IMR-90 (cell line): ENCODE data around the gene TOR1A. TPM values are rescaled to one million over a fixed set of nuclear protein-coding genes. Genes with fewer than 3 reads are reported as not detected.

Source experiments
- ATAC-seq: fragments of 200-7000 bp; cut with Tn5 transposase; 2 replicates; pipeline ENCODE4 v1.9.1; 2020; ENCODE audit warnings: low read depth, mild to moderate bottlenecking, moderate library complexity
- BruUV-seq: library from RNA; stranded (reverse); fragments of 400-500 nt; replicated peaks from 2 replicates; lab custom pipeline; 2021; lab: Mats Ljungman, UMichigan
- CTCF ChIA-PET: fragments of 300-600 bp; formaldehyde crosslinking; extraction: SDS; loops from one replicate; lab custom pipeline; 2021; ENCODE audit warnings: antibody characterized with exemption; lab: Yijun Ruan, JAX
- POLR2A ChIA-PET: fragments of 300-600 bp; sonication (Branson Sonifier 250); formaldehyde crosslinking; loops from one replicate; lab custom pipeline; 2022; ENCODE audit warnings: antibody characterized with exemption; ENCODE audit not compliant: unreplicated experiment; lab: Charles Lee
- DNase-seq: peaks from one replicate; pipeline ENCODE4 v3.0.0; 2013
- H2AFZ ChIP-seq: replicated peaks from 2 replicates; pipeline ENCODE3; 2013; ENCODE audit warnings: low read length, mild to moderate bottlenecking; ENCODE audit not compliant: poor library complexity
- H2AK5ac ChIP-seq: 2 replicates; pipeline ENCODE4 v1.6.1; 2013; ENCODE audit warnings: low read depth, low read length, inconsistent platforms
- H2AK9ac ChIP-seq: replicated peaks from 2 replicates; pipeline ENCODE3; 2013; ENCODE audit warnings: mild to moderate bottlenecking, low read depth, low read length, moderate library complexity; ENCODE audit not compliant: poor library complexity
- H2BK120ac ChIP-seq: 2 replicates; pipeline ENCODE4 v1.6.1; 2013; ENCODE audit warnings: low read depth, low read length, inconsistent platforms
- H2BK15ac ChIP-seq: 3 replicates; pipeline ENCODE4 v1.6.1; 2013; ENCODE audit warnings: low read depth, low read length, inconsistent platforms
- H2BK20ac ChIP-seq: 2 replicates; pipeline ENCODE4 v1.6.1; 2013; ENCODE audit warnings: low read depth, mild to moderate bottlenecking, inconsistent platforms, low read length, moderate library complexity
- H2BK5ac ChIP-seq: 2 replicates; pipeline ENCODE4 v1.6.1; 2013; ENCODE audit warnings: mild to moderate bottlenecking, low read depth, low read length, inconsistent platforms; ENCODE audit not compliant: poor library complexity, severe bottlenecking
- H3K14ac ChIP-seq: replicated peaks from 2 replicates; pipeline ENCODE4 v1.6.1; 2013; ENCODE audit warnings: low read depth, low read length, inconsistent platforms
- H3K18ac ChIP-seq: 2 replicates; pipeline ENCODE4 v1.6.1; 2013; ENCODE audit warnings: low read depth, low read length, control low read depth
- H3K23ac ChIP-seq: 2 replicates; pipeline ENCODE4 v1.6.1; 2013; ENCODE audit warnings: low read depth, low read length, inconsistent platforms
- H3K27ac ChIP-seq: 2 replicates; pipeline ENCODE4 v1.5.1; 2013; ENCODE audit warnings: mild to moderate bottlenecking, control low read depth, low read length; ENCODE audit not compliant: insufficient read depth
- H3K27me3 ChIP-seq: 2 replicates; pipeline ENCODE4 v1.6.1; 2013; ENCODE audit warnings: low read length; ENCODE audit not compliant: control insufficient read depth, insufficient read depth
- H3K36me3 ChIP-seq: 2 replicates; pipeline ENCODE4 v1.6.1; 2013; ENCODE audit warnings: low read length, mixed read lengths; ENCODE audit not compliant: control insufficient read depth, insufficient read depth
- H3K4ac ChIP-seq: 2 replicates; pipeline ENCODE4 v1.6.1; 2013; ENCODE audit warnings: low read depth, low read length, inconsistent platforms
- H3K4me1 ChIP-seq: 2 replicates; pipeline ENCODE4 v1.6.1; 2013; ENCODE audit warnings: low read length, mixed read lengths; ENCODE audit not compliant: control insufficient read depth, insufficient read depth
- H3K4me2 ChIP-seq: 2 replicates; pipeline ENCODE4 v1.6.1; 2013; ENCODE audit warnings: low read depth, mild to moderate bottlenecking, control low read depth, low read length, moderate library complexity
- H3K4me3 ChIP-seq: 2 replicates; pipeline ENCODE4 v1.5.1; 2013; ENCODE audit warnings: low read depth, mild to moderate bottlenecking, control low read depth, low read length, moderate library complexity; ENCODE audit not compliant: insufficient read depth
- H3K56ac ChIP-seq: 2 replicates; pipeline ENCODE4 v1.6.1; 2013; ENCODE audit warnings: low read length, inconsistent platforms; ENCODE audit not compliant: insufficient read depth; ENCODE audit errors: extremely low read depth
- H3K79me1 ChIP-seq, 2 experiments: 2 replicates each; pipeline ENCODE4 v1.6.1; 2013; ENCODE audit warnings: low read length in 2 of 2, inconsistent platforms in 1 of 2, low read depth in 1 of 2
- H3K9ac ChIP-seq: 2 replicates; pipeline ENCODE4 v1.6.1; 2013; ENCODE audit warnings: low read depth, low read length, control low read depth
- H3K9me1 ChIP-seq: 2 replicates; pipeline ENCODE4 v1.6.1; 2013; ENCODE audit warnings: low read length, inconsistent platforms; ENCODE audit not compliant: insufficient read depth
- H3K9me3 ChIP-seq: 2 replicates; pipeline ENCODE4 v1.6.1; 2013; ENCODE audit warnings: low read length; ENCODE audit not compliant: control insufficient read depth, insufficient read depth
- H4K20me1 ChIP-seq: 2 replicates; pipeline ENCODE4 v1.6.1; 2013; ENCODE audit warnings: low read length, inconsistent platforms; ENCODE audit not compliant: insufficient read depth
- H4K5ac ChIP-seq: 2 replicates; pipeline ENCODE4 v1.6.1; 2013; ENCODE audit warnings: mild to moderate bottlenecking, low read depth, low read length, control low read depth
- H4K8ac ChIP-seq, 2 experiments: 2 replicates each; pipeline ENCODE4 v1.6.1; 2013; ENCODE audit warnings: low read depth in 2 of 2, low read length in 2 of 2, control low read depth in 1 of 2, inconsistent platforms in 1 of 2
- H4K91ac ChIP-seq: 2 replicates; pipeline ENCODE4 v1.6.1; 2013; ENCODE audit warnings: low read depth, low read length, inconsistent platforms; ENCODE audit not compliant: insufficient read depth
- BHLHE40 ChIP-seq: fragments of 150-350 bp; IDR thresholded peaks from 2 replicates; pipeline ENCODE4 v1.6.1; 2016; ENCODE audit warnings: mild to moderate bottlenecking, low read depth, low read length
- CHD1 ChIP-seq: IDR thresholded peaks from 2 replicates; pipeline ENCODE4 v1.6.1; 2012; ENCODE audit warnings: low read depth, low read length, improper control_type of control experiment
- FOS ChIP-seq: fragments of 150-350 bp; IDR thresholded peaks from 2 replicates; pipeline ENCODE4 v1.6.1; 2016; ENCODE audit warnings: low read depth, low read length
- MAZ ChIP-seq: IDR thresholded peaks from 2 replicates; pipeline ENCODE4 v1.6.1; 2012; ENCODE audit warnings: low read depth, mild to moderate bottlenecking, low read length, improper control_type of control experiment, moderate library complexity, borderline replicate concordance
- NFE2L2 ChIP-seq: fragments of 150-350 bp; IDR thresholded peaks from 2 replicates; pipeline ENCODE4 v1.6.1; 2016; ENCODE audit warnings: low read depth, mild to moderate bottlenecking, low read length
- POLR2A ChIP-seq: IDR thresholded peaks from 2 replicates; pipeline ENCODE4 v1.6.1; 2012; ENCODE audit warnings: mild to moderate bottlenecking, low read depth, low read length
- RCOR1 ChIP-seq: IDR thresholded peaks from 2 replicates; pipeline ENCODE4 v1.6.1; 2012; ENCODE audit warnings: mild to moderate bottlenecking, low read length, improper control_type of control experiment; ENCODE audit not compliant: insufficient replicate concordance
- RFX5 ChIP-seq: IDR thresholded peaks from 2 replicates; pipeline ENCODE4 v1.8.0; 2012; ENCODE audit warnings: low read depth, mild to moderate bottlenecking, low read length, moderate library complexity
- WGBS, 2 experiments: methylation state at CpG; one replicate each; pipeline versions ENCODE4 v1.1.5 to v1.1.7; 2013; ENCODE audit warnings: missing lambda C conversion rate in 2 of 2; ENCODE audit not compliant: insufficient read length in 1 of 2; ENCODE audit errors: extremely low coverage in 2 of 2; 5-methylcytosine and 5-hydroxymethylcytosine counted together
- dilution Hi-C: fragments of 300-500 bp; cut with HindIII; formaldehyde crosslinking; loops from one replicate; pipeline ENCODE4 v1.14.3; 2018; ENCODE audit warnings: low sequenced_read_pairs; ENCODE audit not compliant: unreplicated experiment
- in situ Hi-C: fragments of 300-500 bp; cut with MboI; formaldehyde crosslinking; loops from 3 replicates; pipeline ENCODE4 v1.14.3; 2019; ENCODE audit warnings: low sequenced_read_pairs, inconsistent platforms, mixed read lengths
- intact Hi-C: fragments of 100-400 bp; cut with micrococcal nuclease; formaldehyde crosslinking; loops from 2 replicates; pipeline ENCODE4 v1.10.0; 2022
- polyA plus RNA-seq, 3 experiments: library from polyadenylated mRNA; depleted of rRNA; stranded (reverse); fragments of >200 nt; gene quantifications; 2 replicates each; pipeline ENCODE4 v1.2.3, GENCODE V29; 2012; ENCODE audit warnings: low replicate concordance in 1 of 3
- total RNA-seq: library from RNA; depleted of rRNA; stranded (reverse); fragments of >200 nt; gene quantifications from 2 replicates; pipeline ENCODE4 v1.2.3, GENCODE V29; 2012
- TF ChIP-seq, protein P1 (sequence below): conservative IDR thresholded peaks from 2 replicates; pipeline ENCODE4 v1.5.1; 2012; ENCODE audit warnings: mild to moderate bottlenecking, low read depth, low read length, improper control_type of control experiment
- TF ChIP-seq, protein P2 (sequence below): fragments of 150-350 bp; IDR thresholded peaks from 2 replicates; pipeline ENCODE4 v1.6.1; 2016; ENCODE audit warnings: low read depth, mild to moderate bottlenecking, low read length, moderate library complexity, borderline replicate concordance

The TOR1A gene
- total and polyA plus RNA-seq, 2 of the 4 experiments (the other 2 are of a cell fraction): 27.1 to 74.2 TPM

DNA sequence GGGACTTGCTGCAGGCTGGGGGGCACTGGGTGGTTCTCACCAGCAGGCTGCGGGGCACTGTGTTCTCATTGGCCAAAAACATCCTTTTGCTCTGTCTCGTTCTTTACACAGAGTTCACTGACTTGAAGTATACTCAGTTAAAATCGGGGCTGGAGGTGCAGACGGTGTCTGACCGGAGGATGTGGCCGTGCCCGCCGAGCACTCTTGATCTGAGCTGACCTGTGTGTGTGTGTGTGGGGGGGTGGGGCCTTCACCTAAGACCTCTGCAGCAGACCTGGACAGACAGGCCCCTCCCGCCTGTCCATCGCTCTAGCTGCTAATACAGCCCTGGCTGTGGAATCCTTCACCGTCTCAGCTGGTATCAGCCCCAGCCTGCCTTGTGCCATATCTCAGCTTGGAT, 13.8 kb downstream of the TOR1A start:
- H2BK20ac ChIP-seq: no peak overlapping the region
- H3K79me1 ChIP-seq: peaks cover 17 to 48% of the 10 kb centered on the region in 2 experiments
- WGBS, 2 experiments: 89% methylated on average over 8 of the region's 11 CpGs; no CpG with 5 or more reads in 1 of the 2 experiments
- H4K91ac ChIP-seq: no peak overlapping the region
- DNase-seq (no peak), ATAC-seq (no peak)
- H3K23ac ChIP-seq: no peak overlapping the region
- H2BK5ac ChIP-seq: no peak overlapping the region
- peaks cover 3% of the 10 kb centered on the region for H3K9me1 ChIP-seq
- H4K5ac ChIP-seq: no peak overlapping the region
- no peak overlapping the region for H2AK5ac ChIP-seq
- H4K20me1 ChIP-seq: peaks cover 11% of the 10 kb centered on the region; the same call in 1 of the 2 replicates
- no peak overlapping the region for H2BK120ac ChIP-seq
- in situ Hi-C loops (no loop called here), intact Hi-C loops (no loop called here), dilution Hi-C loops (no loop called here)
- POLR2A ChIA-PET: no interaction called here
- no TSS peak for BruUV-seq
- no peak overlapping the region for H3K4ac ChIP-seq
- TF ChIP-seq RCOR1: no peak
- no peak for TF ChIP-seq BHLHE40
- TF ChIP-seq, protein P1, sequence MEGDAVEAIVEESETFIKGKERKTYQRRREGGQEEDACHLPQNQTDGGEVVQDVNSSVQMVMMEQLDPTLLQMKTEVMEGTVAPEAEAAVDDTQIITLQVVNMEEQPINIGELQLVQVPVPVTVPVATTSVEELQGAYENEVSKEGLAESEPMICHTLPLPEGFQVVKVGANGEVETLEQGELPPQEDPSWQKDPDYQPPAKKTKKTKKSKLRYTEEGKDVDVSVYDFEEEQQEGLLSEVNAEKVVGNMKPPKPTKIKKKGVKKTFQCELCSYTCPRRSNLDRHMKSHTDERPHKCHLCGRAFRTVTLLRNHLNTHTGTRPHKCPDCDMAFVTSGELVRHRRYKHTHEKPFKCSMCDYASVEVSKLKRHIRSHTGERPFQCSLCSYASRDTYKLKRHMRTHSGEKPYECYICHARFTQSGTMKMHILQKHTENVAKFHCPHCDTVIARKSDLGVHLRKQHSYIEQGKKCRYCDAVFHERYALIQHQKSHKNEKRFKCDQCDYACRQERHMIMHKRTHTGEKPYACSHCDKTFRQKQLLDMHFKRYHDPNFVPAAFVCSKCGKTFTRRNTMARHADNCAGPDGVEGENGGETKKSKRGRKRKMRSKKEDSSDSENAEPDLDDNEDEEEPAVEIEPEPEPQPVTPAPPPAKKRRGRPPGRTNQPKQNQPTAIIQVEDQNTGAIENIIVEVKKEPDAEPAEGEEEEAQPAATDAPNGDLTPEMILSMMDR: no peak
- no peak for TF ChIP-seq POLR2A
- TF ChIP-seq RFX5: no peak
- TF ChIP-seq NFE2L2: no peak
- no peak for TF ChIP-seq CHD1
- TF ChIP-seq, protein P2, sequence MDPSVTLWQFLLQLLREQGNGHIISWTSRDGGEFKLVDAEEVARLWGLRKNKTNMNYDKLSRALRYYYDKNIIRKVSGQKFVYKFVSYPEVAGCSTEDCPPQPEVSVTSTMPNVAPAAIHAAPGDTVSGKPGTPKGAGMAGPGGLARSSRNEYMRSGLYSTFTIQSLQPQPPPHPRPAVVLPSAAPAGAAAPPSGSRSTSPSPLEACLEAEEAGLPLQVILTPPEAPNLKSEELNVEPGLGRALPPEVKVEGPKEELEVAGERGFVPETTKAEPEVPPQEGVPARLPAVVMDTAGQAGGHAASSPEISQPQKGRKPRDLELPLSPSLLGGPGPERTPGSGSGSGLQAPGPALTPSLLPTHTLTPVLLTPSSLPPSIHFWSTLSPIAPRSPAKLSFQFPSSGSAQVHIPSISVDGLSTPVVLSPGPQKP: no peak
- TF ChIP-seq FOS: no peak
- TF ChIP-seq MAZ: no peak
- H2BK15ac ChIP-seq: no peak overlapping the region
- H2AK9ac ChIP-seq: no peak overlapping the region
- no peak overlapping the region for H3K4me3 ChIP-seq
- CTCF ChIA-PET: no interaction called here
- no peak overlapping the region for H3K18ac ChIP-seq
- no peak overlapping the region for H3K9ac ChIP-seq
- no peak overlapping the region for H4K8ac ChIP-seq
- no peaks in the 10 kb centered on the region for H3K9me3 ChIP-seq
- H3K27me3 ChIP-seq: no peaks in the 10 kb centered on the region
- H3K27ac ChIP-seq: no peak overlapping the region
- no peaks in the 10 kb centered on the region; the same call in 1 of the 2 replicates for H3K4me1 ChIP-seq
- no peak overlapping the region for H3K14ac ChIP-seq
- H3K4me2 ChIP-seq: no peak overlapping the region
- H2AFZ ChIP-seq: no peak overlapping the region
- peaks cover 41% of the 10 kb centered on the region for H3K36me3 ChIP-seq
- no peak overlapping the region for H3K56ac ChIP-seq
